NB4 (cell line): Measurements from ENCODE around the gene BCAN.

ENCODE experiments used
- DNase-seq: peaks from one replicate; pipeline ENCODE4 v3.0.0; 2010; ENCODE audit warnings: low read depth
- H3K4me3 ChIP-seq: one replicate; pipeline ENCODE4 v1.5.1; 2011; ENCODE audit warnings: mild to moderate bottlenecking, low read depth, low read length, moderate library complexity
- CTCF ChIP-seq: IDR thresholded peaks from one replicate; pipeline ENCODE4 v1.5.1; 2012; ENCODE audit warnings: low read depth, low read length
- MYC ChIP-seq: IDR thresholded peaks from 2 replicates; pipeline ENCODE4 v1.6.1; 2011; ENCODE audit warnings: low read depth, low read length
- POLR2A ChIP-seq: IDR thresholded peaks from 2 replicates; pipeline ENCODE4 v1.6.1; 2011; ENCODE audit warnings: mild to moderate bottlenecking; ENCODE audit not compliant: insufficient read length; ENCODE audit errors: extremely low read depth
- TF ChIP-seq, protein P1 (sequence below): IDR thresholded peaks from 2 replicates; pipeline ENCODE4 v1.6.1; 2011; ENCODE audit warnings: low read depth, low read length

BCAN gene

GRCh38 chr1:156680056-156680455 lies 38.1 kb downstream of the BCAN start:
- no peak for TF ChIP-seq POLR2A
- TF ChIP-seq, protein P1, sequence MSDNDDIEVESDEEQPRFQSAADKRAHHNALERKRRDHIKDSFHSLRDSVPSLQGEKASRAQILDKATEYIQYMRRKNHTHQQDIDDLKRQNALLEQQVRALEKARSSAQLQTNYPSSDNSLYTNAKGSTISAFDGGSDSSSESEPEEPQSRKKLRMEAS = no peak
- no peak for TF ChIP-seq CTCF
- no peak for TF ChIP-seq MYC
- DNase-seq = no peak
- no peak overlapping the region for H3K4me3 ChIP-seq

- H3K4me3 ChIP-seq = no peak overlapping the region
- TF ChIP-seq POLR2A = no peak
- no peak for DNase-seq
Measured at GRCh38 chr1:156681196-156681960, 39.5 kb downstream of the BCAN start.

DNA sequence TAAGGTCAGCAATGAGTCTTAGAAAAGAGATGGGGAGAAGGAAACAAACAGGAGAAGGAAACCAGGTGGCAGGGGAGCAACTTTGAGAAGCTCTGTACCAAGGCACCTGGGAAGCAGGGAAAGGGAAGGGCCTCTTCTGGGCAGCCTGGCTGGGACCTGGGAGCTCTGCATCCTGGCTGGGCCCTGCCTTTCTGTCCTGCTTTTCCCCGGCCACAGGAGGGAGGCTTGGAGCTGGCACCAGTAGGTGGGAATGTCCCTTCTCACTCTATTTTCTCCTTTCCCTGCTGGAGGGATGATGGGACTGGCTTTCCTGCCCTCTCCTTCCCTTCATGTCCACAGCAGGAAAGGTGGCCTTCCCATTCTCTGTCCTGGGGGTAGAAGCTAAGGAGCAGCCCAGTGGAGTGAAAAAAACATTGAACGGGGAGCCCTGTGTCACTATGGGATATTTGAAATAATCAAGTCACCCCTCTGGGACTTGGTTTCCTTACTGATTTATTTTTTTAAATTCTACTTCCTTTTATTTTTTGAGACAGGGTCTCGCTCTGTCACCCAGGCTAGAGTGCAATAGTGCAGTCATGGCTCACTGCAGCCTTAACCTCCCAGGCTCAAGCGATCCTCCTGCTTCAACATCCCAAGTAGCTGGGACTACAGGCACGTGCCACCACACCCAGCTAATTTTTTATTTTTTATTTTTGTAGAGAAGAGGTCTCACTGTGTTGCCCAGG lies 40.4 kb downstream of the BCAN start:
- TF ChIP-seq, protein P1 = no peak
- no peak overlapping the region for H3K4me3 ChIP-seq
- DNase-seq = no peak

GRCh38 chr1:156684227-156684782 lies 42.4 kb downstream of the BCAN start:
- TF ChIP-seq, protein P1 = no peak
- no peak for TF ChIP-seq POLR2A
- TF ChIP-seq CTCF = peak; percentile 22
- no peak for TF ChIP-seq MYC
- DNase-seq = peak; percentile 46

DNA sequence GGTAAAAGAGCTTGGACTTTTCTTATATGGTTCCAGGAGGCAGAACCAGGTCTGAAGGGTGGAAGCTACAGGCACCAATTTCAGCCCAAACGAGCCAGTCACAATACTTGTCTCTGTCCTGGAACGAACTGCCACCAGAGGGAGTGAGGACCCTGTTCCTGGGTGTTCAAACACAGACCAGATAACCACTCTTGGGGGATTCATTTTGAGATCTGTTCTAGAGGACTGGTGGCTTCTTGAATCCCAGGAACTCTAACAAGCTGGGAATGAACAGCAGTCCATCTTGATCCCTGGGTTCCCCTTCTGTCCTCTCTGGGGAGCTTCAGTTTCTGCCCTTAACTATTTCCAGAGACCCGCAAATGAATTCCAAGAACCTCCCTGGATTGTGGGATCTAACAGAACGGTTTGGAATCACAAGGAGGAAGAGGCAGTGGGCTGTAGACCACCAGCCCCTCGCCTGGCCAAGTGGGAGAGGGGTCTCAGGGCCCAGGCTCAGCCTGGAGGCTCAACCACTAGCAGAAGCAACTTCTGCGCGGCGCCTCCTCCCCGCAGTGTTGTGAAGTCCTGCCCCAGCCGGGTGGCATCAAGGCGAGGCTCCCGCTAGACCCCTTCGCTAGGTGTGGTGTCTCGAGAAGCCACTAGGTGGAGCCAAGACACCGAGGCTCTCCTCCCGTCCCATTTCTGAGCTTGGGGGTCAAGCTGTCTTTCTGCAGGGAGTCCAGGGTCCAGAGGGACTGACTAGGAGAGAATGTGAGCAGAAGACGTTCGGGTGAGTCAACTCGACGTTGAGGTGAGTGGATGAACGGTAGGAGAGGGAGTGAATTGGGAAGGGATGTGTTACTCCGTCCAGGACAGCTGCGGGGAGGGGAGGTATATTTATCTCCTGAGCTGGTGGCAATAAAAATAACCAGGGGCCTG lies 47.4 kb downstream of the BCAN start:
- no peak overlapping the region for H3K4me3 ChIP-seq
- peak; percentile 85 for DNase-seq

More at GRCh38 chr1:156684227-156684782, 42.4 kb downstream of the BCAN start:
- H3K4me3 ChIP-seq = no peak overlapping the region

More for the DNA sequence above, 47.4 kb downstream of the BCAN start:
- TF ChIP-seq CTCF (peak; percentile 87), MYC (no peak)
